ENCODE measurements around the gene MAD1L1. TPM values are rescaled to one million over a fixed set of nuclear protein-coding genes. Genes with fewer than 3 reads are reported as not detected.

Gene MAD1L1
- total RNA-seq, 1 donor from 2014 or later: 16.2 TPM

GRCh38 chr7:1806354-1806753 is 426.4 kb downstream of the MAD1L1 start:
- DNase-seq: no peak
- Histone ChIP-seq H3K9me3 (replicated peaks) (peaks cover 21% of the 10 kb centered on the region), H3K4me3 (no peak overlapping the region), H3K27me3 (ENCODE audit: low read depth) (peaks cover 15% of the 10 kb centered on the region), H3K4me1 (no peaks in the 10 kb centered on the region), H3K36me3 (no peaks in the 10 kb centered on the region), H3K27ac (replicated peaks) (no peak overlapping the region)
- no peak for TF ChIP-seq CTCF (IDR thresholded peaks at IDR 0.05; ENCODE audit: borderline replicate concordance)
- intact Hi-C loops (cut with micrococcal nuclease): no loop called here

- peaks cover 15% of the 10 kb centered on the region for H3K27me3 ChIP-seq (ENCODE audit: low read depth)
- peaks cover 21% of the 10 kb centered on the region for H3K9me3 ChIP-seq (replicated peaks)
- TF ChIP-seq CTCF (IDR thresholded peaks at IDR 0.05; ENCODE audit: borderline replicate concordance): no peak
- H3K36me3 ChIP-seq: no peaks in the 10 kb centered on the region
- H3K4me1 ChIP-seq: no peaks in the 10 kb centered on the region
- no peak overlapping the region for H3K4me3 ChIP-seq
- no peak for DNase-seq
- intact Hi-C loops (cut with micrococcal nuclease): no loop called here
- no peak overlapping the region for H3K27ac ChIP-seq (replicated peaks)
Observed at GRCh38 chr7:1804310-1804709, 428.4 kb downstream of the MAD1L1 start.

GRCh38 chr7:1802899-1803298 is 429.8 kb downstream of the MAD1L1 start:
- no peak for DNase-seq
- peaks cover 15% of the 10 kb centered on the region for H3K27me3 ChIP-seq (ENCODE audit: low read depth)
- no peak overlapping the region for H3K4me3 ChIP-seq
- no peaks in the 10 kb centered on the region for H3K4me1 ChIP-seq
- peaks cover 21% of the 10 kb centered on the region for H3K9me3 ChIP-seq (replicated peaks)
- no peaks in the 10 kb centered on the region for H3K36me3 ChIP-seq
- intact Hi-C loops (cut with micrococcal nuclease): no loop called here
- no peak for TF ChIP-seq CTCF (IDR thresholded peaks at IDR 0.05; ENCODE audit: borderline replicate concordance)
- no peak overlapping the region for H3K27ac ChIP-seq (replicated peaks)

- intact Hi-C loops (cut with micrococcal nuclease): no loop called here
- peaks cover 23% of the 10 kb centered on the region for H3K9me3 ChIP-seq (replicated peaks)
- no peak overlapping the region for H3K4me3 ChIP-seq
Observed at GRCh38 chr7:1800902-1801301, 431.8 kb downstream of the MAD1L1 start.

GRCh38 chr7:1798191-1798590 is 434.6 kb downstream of the MAD1L1 start:
- peaks cover 9% of the 10 kb centered on the region for H3K27me3 ChIP-seq (ENCODE audit: low read depth)
- peaks cover 46% of the 10 kb centered on the region for H3K9me3 ChIP-seq (replicated peaks)
- intact Hi-C loops (cut with micrococcal nuclease): no loop called here
- no peaks in the 10 kb centered on the region for H3K36me3 ChIP-seq
- TF ChIP-seq CTCF (IDR thresholded peaks at IDR 0.05; ENCODE audit: borderline replicate concordance): no peak
- no peaks in the 10 kb centered on the region for H3K4me1 ChIP-seq
- H3K27ac ChIP-seq (replicated peaks): no peak overlapping the region
- DNase-seq: no peak
- H3K4me3 ChIP-seq: no peak overlapping the region

More at GRCh38 chr7:1800902-1801301, 431.8 kb downstream of the MAD1L1 start:
- DNase-seq: no peak
- Histone ChIP-seq H3K36me3 (no peaks in the 10 kb centered on the region), H3K27me3 (ENCODE audit: low read depth) (peaks cover 15% of the 10 kb centered on the region), H3K27ac (replicated peaks) (no peak overlapping the region), H3K4me1 (no peaks in the 10 kb centered on the region)
- TF ChIP-seq CTCF (IDR thresholded peaks at IDR 0.05; ENCODE audit: borderline replicate concordance): no peak

All from left ventricle myocardium inferior (tissue), 1 donor.